Skeletal muscle cell (primary cell): Measurements from ENCODE around the gene MACF1.

Experiments used
- DNase-seq: peaks from one replicate; pipeline ENCODE4 v3.0.0-alpha.2; 2010; ENCODE audit warnings: low read depth
- H3K4me3 ChIP-seq: 2 replicates; pipeline ENCODE4 v1.5.1; 2011; ENCODE audit warnings: low read depth, mild to moderate bottlenecking, control low read depth, low read length, moderate library complexity

MACF1 gene

GRCh38 chr1:39328586-39329121, 124.2 kb downstream of the MACF1 start:
- DNase-seq: no peak
- no peak overlapping the region for H3K4me3 ChIP-seq

- DNase-seq: no peak
- H3K4me3 ChIP-seq: no peak overlapping the region
Measured at GRCh38 chr1:39331647-39332046, 127.2 kb downstream of the MACF1 start.

- DNase-seq: no peak
- H3K4me3 ChIP-seq: no peak overlapping the region
Measured at GRCh38 chr1:39332291-39332690, 127.8 kb downstream of the MACF1 start.

DNA sequence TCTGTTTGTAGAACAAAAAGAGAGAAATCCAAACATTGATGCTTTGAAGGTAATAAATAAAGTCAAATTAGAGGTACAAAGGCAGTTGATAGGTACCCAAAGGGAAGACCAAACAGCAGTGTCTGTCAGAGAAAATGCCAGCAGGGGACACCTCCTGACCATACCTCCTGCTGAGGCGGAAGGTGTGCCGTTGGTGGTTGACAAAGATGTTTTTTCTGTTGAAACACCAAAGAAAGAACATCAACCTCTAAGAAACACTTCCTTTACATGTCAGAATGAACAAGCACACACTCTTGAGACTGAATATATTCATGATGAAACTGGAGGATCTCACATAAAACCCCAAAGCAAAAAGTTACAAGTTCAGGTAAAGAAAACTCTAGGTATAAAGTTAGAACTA, 128.3 kb downstream of the MACF1 start:
- no peak overlapping the region for H3K4me3 ChIP-seq
- no peak for DNase-seq

GRCh38 chr1:39333296-39333695, 128.8 kb downstream of the MACF1 start:
- H3K4me3 ChIP-seq: no peak overlapping the region
- no peak for DNase-seq

- H3K4me3 ChIP-seq: no peak overlapping the region
- no peak for DNase-seq
Measured at GRCh38 chr1:39335216-39335615, 130.7 kb downstream of the MACF1 start.

DNA sequence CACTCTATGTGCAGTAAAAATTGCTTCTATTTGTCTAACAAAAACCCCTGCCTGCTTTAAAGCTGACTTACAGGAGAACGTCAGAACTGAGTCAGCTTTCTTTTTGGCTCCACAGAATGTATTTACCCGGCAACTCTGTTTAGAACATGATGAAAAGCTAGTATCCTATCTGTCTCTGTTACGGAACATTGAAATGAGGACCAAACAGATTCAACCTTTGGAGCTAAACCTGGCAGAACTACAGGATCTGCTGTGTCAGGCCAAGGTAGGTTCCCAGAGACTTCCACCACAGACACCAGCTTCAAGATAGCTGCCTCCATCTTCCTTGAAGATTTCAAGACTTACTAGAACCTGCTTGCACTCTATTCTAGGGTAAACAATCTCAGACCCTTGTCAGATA, 132.6 kb downstream of the MACF1 start:
- no peak overlapping the region for H3K4me3 ChIP-seq

DNA sequence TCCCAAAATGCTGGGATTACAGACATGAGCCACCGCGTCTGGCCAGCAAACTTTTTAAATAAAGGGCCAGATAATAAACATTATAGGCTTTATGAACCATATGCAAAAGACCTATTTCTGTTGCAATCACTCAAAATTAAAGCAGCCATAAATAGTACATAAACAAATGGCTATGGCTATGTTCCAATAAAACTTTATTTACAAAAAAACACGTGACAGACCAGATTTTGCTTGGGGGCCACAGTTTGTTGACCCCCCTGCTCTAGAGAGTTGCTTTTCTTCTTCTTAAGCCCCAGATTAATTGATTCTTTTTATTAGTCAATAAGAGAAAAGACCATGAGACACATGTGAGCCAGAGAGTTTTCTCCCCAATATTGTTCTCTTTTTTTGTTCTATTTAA, 138.3 kb downstream of the MACF1 start:
- DNase-seq: no peak
- H3K4me3 ChIP-seq: no peak overlapping the region

More for the DNA sequence above, 132.6 kb downstream of the MACF1 start:
- DNase-seq: no peak

GRCh38 chr1:39344394-39345154, 140.1 kb downstream of the MACF1 start:
- no peak for DNase-seq
- H3K4me3 ChIP-seq: no peak overlapping the region

- H3K4me3 ChIP-seq: no peak overlapping the region
- no peak for DNase-seq
Measured at GRCh38 chr1:39346872-39347271, 142.4 kb downstream of the MACF1 start.

- H3K4me3 ChIP-seq: no peak overlapping the region
- DNase-seq: no peak
Measured at GRCh38 chr1:39348278-39348677, 143.8 kb downstream of the MACF1 start.

DNA sequence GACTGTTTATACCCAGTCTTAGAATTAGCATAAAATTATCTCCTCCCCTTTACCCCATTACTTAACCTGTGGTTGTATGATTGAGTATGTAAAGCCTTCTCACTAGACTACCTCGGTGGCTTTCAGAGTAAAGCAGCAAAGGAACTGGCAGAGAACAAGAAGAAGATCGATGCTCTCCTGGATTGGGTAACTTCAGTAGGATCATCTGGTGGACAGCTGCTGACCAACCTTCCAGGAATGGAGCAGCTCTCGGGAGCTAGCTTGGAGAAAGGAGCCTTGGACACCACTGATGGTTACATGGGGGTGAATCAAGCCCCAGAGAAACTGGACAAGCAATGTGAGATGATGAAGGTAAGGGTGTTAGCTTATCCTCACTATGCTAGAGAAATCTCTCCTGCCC, 148.4 kb downstream of the MACF1 start:
- no peak for DNase-seq
- no peak overlapping the region for H3K4me3 ChIP-seq

GRCh38 chr1:39354572-39354971, 150.1 kb downstream of the MACF1 start:
- no peak overlapping the region for H3K4me3 ChIP-seq
- DNase-seq: no peak

GRCh38 chr1:39358491-39358890, 154.0 kb downstream of the MACF1 start:
- no peak overlapping the region for H3K4me3 ChIP-seq

GRCh38 chr1:39359028-39359570, 154.6 kb downstream of the MACF1 start:
- no peak for DNase-seq
- no peak overlapping the region for H3K4me3 ChIP-seq

More at GRCh38 chr1:39358491-39358890, 154.0 kb downstream of the MACF1 start:
- no peak for DNase-seq

- DNase-seq: no peak
- no peak overlapping the region for H3K4me3 ChIP-seq
Measured at GRCh38 chr1:39360731-39361130, 156.2 kb downstream of the MACF1 start.

GRCh38 chr1:39361446-39361845, 157.0 kb downstream of the MACF1 start:
- no peak overlapping the region for H3K4me3 ChIP-seq
- DNase-seq: no peak

DNA sequence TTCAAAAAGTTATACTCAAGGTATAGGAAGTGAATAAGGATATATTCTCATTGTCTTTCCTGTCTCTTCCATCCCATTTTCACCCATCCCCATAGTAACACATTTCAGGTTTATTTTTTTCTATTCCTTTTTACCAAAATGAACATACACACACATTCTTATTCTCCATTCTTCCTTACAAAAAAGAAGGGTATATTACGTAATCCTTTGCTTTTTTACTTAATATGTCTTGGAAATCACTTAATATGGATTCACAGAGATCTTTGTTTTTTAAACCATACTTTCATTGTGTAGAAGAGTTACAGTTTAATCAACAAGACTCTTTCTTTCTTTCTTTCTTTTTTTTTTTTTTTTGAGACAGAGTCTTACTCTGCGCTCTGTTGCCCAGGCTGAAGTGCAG, 158.8 kb downstream of the MACF1 start:
- H3K4me3 ChIP-seq: no peak overlapping the region
- no peak for DNase-seq

DNA sequence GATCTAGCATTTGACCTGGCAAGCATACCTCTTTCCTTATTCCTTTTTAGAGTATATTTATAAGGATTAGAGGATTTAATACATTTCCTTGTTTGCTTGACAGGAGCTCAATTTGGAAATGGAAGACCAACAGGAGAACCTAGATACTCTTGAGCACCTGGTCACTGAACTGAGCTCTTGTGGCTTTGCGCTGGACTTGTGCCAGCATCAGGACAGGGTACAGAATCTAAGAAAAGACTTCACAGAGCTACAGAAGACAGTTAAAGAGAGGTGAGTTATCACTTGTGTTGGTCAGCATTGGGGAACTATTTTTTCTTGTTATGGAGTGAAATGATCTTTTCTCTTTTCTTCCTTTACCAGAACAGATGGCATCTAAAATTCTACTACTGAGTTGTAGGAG, 163.6 kb downstream of the MACF1 start:
- no peak overlapping the region for H3K4me3 ChIP-seq
- no peak for DNase-seq

GRCh38 chr1:39369565-39369964, 165.1 kb downstream of the MACF1 start:
- no peak overlapping the region for H3K4me3 ChIP-seq
- DNase-seq: no peak

GRCh38 chr1:39370602-39371001, 166.1 kb downstream of the MACF1 start:
- H3K4me3 ChIP-seq: no peak overlapping the region
- DNase-seq: no peak
